ENCODE data around the gene KCNJ8.

DNA sequence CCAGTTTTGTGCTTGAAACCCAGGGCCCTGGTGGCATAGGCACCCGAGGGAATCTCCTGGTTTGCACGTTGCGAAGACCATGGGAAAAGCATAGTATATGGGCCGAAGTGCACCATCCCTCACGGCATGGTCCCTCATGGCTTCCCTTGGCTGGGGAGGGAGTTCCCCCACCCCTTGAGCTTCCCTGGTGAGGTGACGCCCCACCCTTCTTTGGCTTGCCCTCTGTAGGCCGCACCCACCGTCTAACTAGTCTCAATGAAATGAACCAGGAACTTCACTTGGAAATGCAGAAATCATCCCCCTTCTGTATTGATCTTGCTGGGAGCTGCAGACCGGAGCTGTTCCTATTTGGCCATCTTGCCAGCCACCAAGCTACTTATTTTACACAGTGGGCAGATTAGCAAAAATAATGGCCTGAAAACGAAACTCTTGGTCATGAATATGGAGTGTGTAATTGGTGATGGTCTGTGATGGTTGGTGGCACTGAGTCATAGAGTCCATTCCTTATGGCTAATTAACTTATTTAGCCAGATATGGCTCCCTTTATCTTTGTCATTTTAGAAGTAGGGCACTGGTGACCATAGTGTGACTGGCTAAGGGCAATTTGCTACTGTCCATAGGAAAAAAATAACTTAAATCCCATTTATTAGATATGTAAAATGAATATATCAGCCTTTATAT is 21.3 kb upstream of the KCNJ8 start:
- TF ChIP-seq, protein P1, sequence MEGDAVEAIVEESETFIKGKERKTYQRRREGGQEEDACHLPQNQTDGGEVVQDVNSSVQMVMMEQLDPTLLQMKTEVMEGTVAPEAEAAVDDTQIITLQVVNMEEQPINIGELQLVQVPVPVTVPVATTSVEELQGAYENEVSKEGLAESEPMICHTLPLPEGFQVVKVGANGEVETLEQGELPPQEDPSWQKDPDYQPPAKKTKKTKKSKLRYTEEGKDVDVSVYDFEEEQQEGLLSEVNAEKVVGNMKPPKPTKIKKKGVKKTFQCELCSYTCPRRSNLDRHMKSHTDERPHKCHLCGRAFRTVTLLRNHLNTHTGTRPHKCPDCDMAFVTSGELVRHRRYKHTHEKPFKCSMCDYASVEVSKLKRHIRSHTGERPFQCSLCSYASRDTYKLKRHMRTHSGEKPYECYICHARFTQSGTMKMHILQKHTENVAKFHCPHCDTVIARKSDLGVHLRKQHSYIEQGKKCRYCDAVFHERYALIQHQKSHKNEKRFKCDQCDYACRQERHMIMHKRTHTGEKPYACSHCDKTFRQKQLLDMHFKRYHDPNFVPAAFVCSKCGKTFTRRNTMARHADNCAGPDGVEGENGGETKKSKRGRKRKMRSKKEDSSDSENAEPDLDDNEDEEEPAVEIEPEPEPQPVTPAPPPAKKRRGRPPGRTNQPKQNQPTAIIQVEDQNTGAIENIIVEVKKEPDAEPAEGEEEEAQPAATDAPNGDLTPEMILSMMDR (IDR thresholded peaks at IDR 0.05; ENCODE audit: insufficient read depth, low read length), result no peak
- TF ChIP-seq POLR2AphosphoS5 (IDR thresholded peaks at IDR 0.05; ENCODE audit: low read depth), result no peak

Measured in HL-60 (cell line).